Stimulated activated CD4-positive, alpha-beta T cell treated with anti-CD3 and anti-CD28 coated beads, Interleukin-4, amount 100 ng/mL, for 4 hours (primary cell): Measurements from ENCODE around the gene NIPSNAP2.
"Not testable (repeated sequence)": the region's sequence is repeated elsewhere in the genome, so short reads cannot be mapped to it uniquely, and the experiment has no call there.

ENCODE experiments used
- DNase-seq, 2 experiments: peaks; one replicate each; pipeline ENCODE4 v3.0.0-alpha.2; 2020

NIPSNAP2 gene

GRCh38 chr7:55964261-55965099 lies at the start of gene NIPSNAP2:
TSS of gene NIPSNAP2 (plus strand) at chr7:55964585. CDS start at chr7:55964610, 25 bp downstream.
- peak; percentile 32 to 71 for DNase-seq

GRCh38 chr7:55917771-55918170 lies 46.6 kb upstream of the NIPSNAP2 start:
- DNase-seq: no peak

- DNase-seq: no peak
Observed at GRCh38 chr7:55928006-55928767, 36.2 kb upstream of the NIPSNAP2 start.

GRCh38 chr7:55931421-55932151 lies 32.8 kb upstream of the NIPSNAP2 start:
- DNase-seq: no peak

- no peak for DNase-seq
Observed at GRCh38 chr7:55939514-55940123, 24.8 kb upstream of the NIPSNAP2 start.

- DNase-seq: no peak
Observed at GRCh38 chr7:55946545-55946944, 17.8 kb upstream of the NIPSNAP2 start.

- peak; percentile 89 to 95 for DNase-seq
Observed at GRCh38 chr7:55951637-55952351, 12.6 kb upstream of the NIPSNAP2 start, which contains the start of gene MRPS17. TSS of gene MRPS17 (plus strand) at chr7:55951877. CDS start at chr7:55953196, 1,319 bp downstream.

GRCh38 chr7:55952352-55952671 lies 12.1 kb upstream of the NIPSNAP2 start:
- DNase-seq: not testable (repeated sequence)

GRCh38 chr7:55953707-55954475 lies 10.5 kb upstream of the NIPSNAP2 start:
- no peak for DNase-seq

GRCh38 chr7:55957190-55957589 lies 7.2 kb upstream of the NIPSNAP2 start:
- no peak for DNase-seq

- DNase-seq: no peak
Observed at GRCh38 chr7:55962014-55962413, 2.4 kb upstream of the NIPSNAP2 start.

- DNase-seq: no peak
Observed at GRCh38 chr7:55963584-55964168, 709 bp upstream of the NIPSNAP2 start.

- no peak for DNase-seq
Observed at GRCh38 chr7:55965100-55965470, 700 bp downstream of the NIPSNAP2 start.

GRCh38 chr7:55965805-55966421 lies 1.5 kb downstream of the NIPSNAP2 start:
- no peak for DNase-seq

GRCh38 chr7:55966851-55967250 lies 2.5 kb downstream of the NIPSNAP2 start:
- no peak for DNase-seq

- DNase-seq: no peak
Observed at GRCh38 chr7:55969391-55969790, 5.0 kb downstream of the NIPSNAP2 start.

GRCh38 chr7:55970561-55970960 lies 6.2 kb downstream of the NIPSNAP2 start:
- no peak for DNase-seq

- no peak for DNase-seq
Observed at GRCh38 chr7:55970978-55971377, 6.6 kb downstream of the NIPSNAP2 start.

- no peak for DNase-seq
Observed at GRCh38 chr7:55973747-55974250, 9.4 kb downstream of the NIPSNAP2 start.

- no peak for DNase-seq
Observed at GRCh38 chr7:55975988-55976633, 11.7 kb downstream of the NIPSNAP2 start.
